GM21526 (cell line): ENCODE results near the gene CDC14A.

Experiments used
- ATAC-seq: cut with Tn5 transposase; IDR thresholded peaks from one replicate; pipeline ENCODE4 v1.9.1; 2021; ENCODE audit warnings: moderate library complexity; ENCODE audit not compliant: unreplicated experiment, low FRiP score

Gene CDC14A

GRCh38 chr1:100478816-100479215 is 126.5 kb downstream of the CDC14A start:
- ATAC-seq = no peak

GRCh38 chr1:100479620-100480338 is 127.5 kb downstream of the CDC14A start:
- no peak for ATAC-seq

- no peak for ATAC-seq
Measured at GRCh38 chr1:100481303-100481702, 129.0 kb downstream of the CDC14A start.

GRCh38 chr1:100482167-100482566 is 129.9 kb downstream of the CDC14A start:
- ATAC-seq = no peak

DNA sequence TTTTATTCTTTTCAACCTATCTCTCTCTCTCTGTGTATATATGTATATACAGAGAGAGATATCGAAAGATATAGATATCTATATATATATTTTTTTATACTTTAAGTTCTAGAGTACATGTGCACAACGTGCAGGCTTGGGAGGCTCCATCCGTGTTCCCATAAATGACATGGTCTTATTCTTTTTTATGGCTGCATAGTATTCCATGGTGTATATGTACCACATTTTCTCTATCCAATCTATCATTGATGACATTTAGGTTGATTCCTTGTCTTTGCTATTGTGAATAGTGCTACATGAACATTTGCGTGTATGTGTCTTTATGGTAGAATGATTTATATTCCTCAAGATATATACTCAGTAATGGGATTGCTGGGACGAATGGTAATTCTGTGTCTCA is 130.4 kb downstream of the CDC14A start:
- ATAC-seq = no peak

- no peak for ATAC-seq
Measured at GRCh38 chr1:100483230-100483629, 130.9 kb downstream of the CDC14A start.

DNA sequence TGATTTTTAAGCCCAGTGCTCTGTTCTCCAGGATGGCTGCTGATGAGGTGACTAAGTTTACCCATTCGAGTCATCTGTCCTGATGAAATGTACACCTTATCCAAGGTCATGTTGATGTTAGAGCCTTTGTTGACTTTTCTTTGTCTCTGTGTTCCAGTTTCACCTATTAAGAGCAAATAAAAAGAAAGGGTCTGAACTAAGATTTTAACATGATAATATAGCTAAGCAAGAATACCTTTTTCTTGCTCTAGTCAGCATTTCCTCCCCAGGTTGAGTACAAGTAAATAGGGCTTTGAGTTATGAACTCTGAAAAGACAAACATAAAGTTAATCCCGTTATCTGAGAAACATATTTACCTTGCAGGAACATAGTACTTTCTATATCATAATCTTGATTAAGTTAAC is 133.6 kb downstream of the CDC14A start:
- no peak for ATAC-seq

- ATAC-seq = no peak
Measured at GRCh38 chr1:100494393-100495084, 142.2 kb downstream of the CDC14A start.

DNA sequence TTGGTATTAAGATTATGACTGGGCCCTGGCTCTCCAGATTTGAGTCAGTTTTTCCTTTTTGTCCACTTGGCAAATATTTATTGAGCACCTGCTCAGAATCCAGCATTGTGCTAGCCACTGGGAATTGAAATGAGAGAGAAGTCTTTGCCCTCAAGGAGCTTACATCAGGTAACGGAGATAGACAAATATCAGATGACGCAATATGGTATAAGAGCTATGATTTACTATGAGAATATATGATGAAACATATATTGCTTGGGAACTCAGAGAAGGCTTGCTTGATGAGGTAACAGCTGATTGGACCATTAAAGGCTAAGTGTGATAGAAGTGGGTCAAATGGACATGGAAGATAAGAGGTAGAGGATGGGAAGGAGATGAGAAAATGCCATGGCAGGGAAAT is 144.6 kb downstream of the CDC14A start:
- ATAC-seq = no peak

DNA sequence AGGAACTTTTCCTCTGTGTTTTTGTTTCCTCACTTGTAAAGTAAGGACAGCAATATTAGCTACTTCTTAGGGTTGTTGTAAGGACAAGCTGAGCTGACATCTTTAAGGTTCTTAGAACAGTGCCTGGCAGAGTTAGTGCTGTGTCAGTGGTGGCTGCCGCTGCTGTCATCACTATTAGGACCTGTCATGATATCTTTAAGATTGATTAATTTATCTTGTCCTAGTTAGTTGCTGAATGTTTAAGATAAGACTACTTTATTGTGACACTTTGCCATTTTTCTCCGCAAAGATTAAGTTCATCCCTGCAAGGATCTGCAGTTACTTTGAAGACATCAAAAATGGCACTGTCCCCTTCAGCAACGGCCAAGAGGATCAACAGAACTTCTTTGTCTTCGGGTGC is 145.5 kb downstream of the CDC14A start:
- no peak for ATAC-seq

DNA sequence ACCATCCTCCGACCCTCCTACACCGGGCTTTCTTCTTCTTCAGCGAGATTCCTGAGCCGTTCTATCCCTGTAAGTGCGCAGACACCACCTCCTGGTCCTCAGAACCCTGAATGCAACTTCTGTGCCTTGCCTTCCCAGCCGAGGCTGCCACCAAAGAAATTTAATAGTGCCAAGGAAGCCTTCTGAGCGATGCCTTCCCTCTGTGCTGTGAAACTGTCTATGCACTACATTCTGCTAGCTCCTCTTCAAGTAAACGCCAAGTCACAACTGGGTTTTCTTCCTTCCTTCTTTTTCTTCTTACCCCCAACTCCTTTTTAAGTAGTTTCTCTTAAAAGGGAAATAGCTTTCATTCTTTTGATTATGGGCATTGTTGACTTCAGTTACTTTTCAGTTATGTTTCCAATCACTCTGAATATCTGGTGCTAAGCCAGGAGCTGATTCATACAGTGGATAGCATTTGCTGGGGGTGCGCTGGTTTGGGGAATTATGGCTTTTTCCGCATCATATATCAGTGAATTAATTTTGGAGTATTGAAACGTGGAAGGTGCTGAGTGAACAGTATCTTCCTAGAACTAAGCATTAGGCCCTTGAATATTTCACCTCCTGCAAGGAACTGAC is 147.0 kb downstream of the CDC14A start:
- no peak for ATAC-seq

DNA sequence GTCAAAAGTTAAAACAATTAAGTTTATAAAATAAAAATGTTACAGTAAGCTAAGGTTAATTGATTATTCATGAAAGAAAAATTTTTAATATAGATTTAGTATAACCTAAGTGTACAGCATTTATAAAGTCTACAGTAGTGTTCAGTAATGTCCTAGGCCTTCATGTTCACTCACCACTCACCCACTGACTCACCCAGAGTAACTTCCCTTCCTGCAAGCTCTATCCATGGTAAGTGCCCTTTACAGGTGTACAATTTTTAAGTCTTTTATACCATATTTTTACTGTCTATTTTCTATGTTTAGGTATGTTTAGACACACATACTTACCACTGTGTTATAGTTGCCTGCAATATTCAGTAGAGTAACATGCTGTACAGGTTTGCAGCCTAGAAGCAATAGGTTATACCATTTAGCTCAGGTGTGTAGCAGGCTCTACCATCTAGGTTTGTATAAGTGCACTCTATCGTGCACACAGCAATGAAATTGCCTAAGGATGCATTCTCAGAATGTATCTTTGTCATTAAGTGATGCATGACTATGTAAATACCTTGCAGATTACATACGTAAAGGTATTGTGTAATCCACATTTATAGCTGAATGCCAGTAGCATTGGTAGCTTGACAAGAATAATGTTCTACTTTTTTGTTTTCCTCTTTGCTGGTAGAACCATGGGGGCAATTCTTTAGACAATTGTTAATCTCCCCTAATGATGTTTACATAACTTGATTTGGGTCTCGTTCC is 149.9 kb downstream of the CDC14A start:
- no peak for ATAC-seq

DNA sequence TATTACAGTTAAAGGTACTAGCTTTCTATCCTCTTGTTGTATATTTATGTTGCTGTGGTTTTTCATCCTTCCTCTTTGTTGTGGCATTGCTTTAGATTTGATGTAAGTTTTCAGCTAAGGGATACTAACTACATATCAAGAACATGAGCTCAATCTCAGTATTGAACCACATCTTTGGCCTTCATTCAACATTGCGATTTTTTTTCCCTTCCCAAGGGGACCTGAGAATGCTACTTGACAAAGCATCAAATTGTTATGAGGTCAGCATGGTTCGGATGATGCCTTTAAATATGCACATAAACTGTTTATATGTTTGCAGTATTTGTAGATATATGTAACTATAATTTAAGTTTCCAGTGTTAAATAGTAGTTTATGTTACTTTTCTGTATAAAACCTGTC is 153.9 kb downstream of the CDC14A start:
- ATAC-seq = no peak

DNA sequence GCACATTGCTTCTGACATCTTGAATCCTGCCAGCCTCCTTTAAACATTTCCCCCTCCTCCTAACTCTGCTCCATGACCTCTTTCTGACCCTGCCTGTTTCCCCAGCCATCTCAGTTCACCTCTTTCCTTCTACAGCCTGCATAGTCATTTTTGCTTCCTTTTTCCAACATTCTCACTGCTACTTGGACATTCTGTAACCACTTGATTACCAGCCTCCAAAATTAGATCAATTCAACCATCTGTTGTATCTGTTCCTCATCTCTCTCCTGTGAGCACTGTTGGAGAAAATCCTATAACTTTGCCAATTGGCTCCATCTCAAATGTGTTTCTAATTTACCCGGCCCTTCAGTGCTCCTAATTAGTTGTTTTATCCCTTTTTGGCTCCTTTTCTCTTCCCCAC is 158.1 kb downstream of the CDC14A start:
- ATAC-seq = no peak

GRCh38 chr1:100511058-100511457 is 158.8 kb downstream of the CDC14A start:
- ATAC-seq = no peak

DNA sequence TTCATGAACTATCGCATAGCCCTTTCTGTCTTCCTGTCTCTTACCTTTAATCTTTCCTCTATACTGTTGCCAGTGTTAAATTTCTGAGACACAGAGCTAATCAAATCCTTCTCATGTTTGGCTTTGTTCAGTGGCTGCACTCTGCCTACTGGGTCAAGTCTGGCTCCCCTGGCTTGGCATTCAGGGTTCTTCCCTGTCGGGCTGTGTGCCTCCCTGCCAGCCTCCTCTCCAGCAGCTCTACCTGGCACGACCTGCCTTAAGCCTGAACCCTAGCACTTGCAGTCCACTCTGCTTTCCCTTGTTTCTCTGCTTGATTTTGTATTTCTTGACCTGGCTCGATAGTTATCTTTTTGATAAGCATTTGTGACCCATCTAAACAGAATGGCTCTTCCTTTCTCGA is 159.5 kb downstream of the CDC14A start:
- no peak for ATAC-seq

GRCh38 chr1:100512803-100513352 is 160.6 kb downstream of the CDC14A start:
- ATAC-seq = no peak

DNA sequence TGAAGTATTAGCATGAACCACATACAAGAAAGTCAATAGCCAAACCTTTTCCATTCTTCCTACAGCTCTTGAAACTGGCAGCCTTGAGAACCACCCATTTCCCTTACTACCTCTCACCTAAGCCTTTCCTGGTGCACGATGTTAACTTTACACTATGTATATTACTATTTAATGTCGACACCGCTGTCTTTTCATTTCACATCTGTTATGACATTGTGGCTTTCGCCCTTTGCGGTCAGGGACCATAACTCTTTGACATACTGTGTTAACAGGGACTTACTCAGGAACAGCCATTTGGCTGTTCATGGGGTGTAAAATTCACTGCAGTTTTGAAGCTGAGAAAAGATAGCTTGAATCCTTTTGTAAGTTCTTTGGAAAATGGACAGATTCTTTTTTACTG is 164.6 kb downstream of the CDC14A start:
- ATAC-seq = no peak

DNA sequence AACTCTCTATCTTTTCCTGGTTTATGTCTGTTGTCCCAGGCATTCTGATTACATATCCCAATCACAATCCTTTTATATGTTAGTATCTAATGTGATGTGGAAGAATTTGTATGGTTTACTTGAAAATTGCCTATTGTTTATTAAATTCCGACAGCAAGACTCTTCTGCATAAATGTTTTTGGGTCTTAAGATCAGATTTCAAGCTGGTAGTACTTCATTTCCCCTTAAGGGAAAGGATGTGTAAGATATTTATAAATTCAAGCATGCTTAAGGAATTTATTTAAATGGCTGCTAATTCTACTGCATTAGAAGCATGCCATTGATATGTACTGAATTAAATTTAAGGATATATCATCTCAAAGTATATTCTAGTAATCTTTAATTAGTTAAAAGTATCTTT is 165.2 kb downstream of the CDC14A start:
- no peak for ATAC-seq

GRCh38 chr1:100518023-100518422 is 165.7 kb downstream of the CDC14A start:
- no peak for ATAC-seq
